H9 (cell line): Measurements from ENCODE around the gene VILL. TPM values are rescaled to one million over a fixed set of nuclear protein-coding genes. Genes with fewer than 3 reads are reported as not detected.

Source experiments
- DNase-seq: peaks from one replicate; pipeline ENCODE4 v3.0.0-alpha.2; 2017
- H2AFZ ChIP-seq: one replicate; pipeline ENCODE4 v1.6.1; 2013; ENCODE audit warnings: mild to moderate bottlenecking, low read length, control low read depth, moderate library complexity
- H2AK5ac ChIP-seq: 2 replicates; pipeline ENCODE4 v1.6.1; 2013; ENCODE audit warnings: low read length, control low read depth, mixed read lengths; ENCODE audit not compliant: insufficient read length
- H2BK120ac ChIP-seq: one replicate; pipeline ENCODE4 v1.6.1; 2013; ENCODE audit warnings: low read depth, mild to moderate bottlenecking, low read length, control low read depth, inconsistent platforms; ENCODE audit not compliant: poor library complexity, severe bottlenecking
- H2BK12ac ChIP-seq: 2 replicates; pipeline ENCODE4 v1.6.1; 2013; ENCODE audit warnings: low read length, control low read depth, mixed read lengths, low read depth; ENCODE audit not compliant: insufficient read length
- H2BK15ac ChIP-seq: 2 replicates; pipeline ENCODE4 v1.6.1; 2013; ENCODE audit warnings: low read depth, low read length, control low read depth
- H2BK20ac ChIP-seq: one replicate; pipeline ENCODE4 v1.6.1; 2013; ENCODE audit warnings: low read depth, mild to moderate bottlenecking, low read length, control low read depth, inconsistent platforms; ENCODE audit not compliant: poor library complexity, severe bottlenecking
- H2BK5ac ChIP-seq: 2 replicates; pipeline ENCODE4 v1.6.1; 2013; ENCODE audit warnings: low read length, control low read depth, mixed read lengths; ENCODE audit not compliant: insufficient read length
- H3K14ac ChIP-seq: 2 replicates; pipeline ENCODE4 v1.6.1; 2013; ENCODE audit warnings: low read length, control low read depth; ENCODE audit not compliant: insufficient read depth
- H3K18ac ChIP-seq: 2 replicates; pipeline ENCODE4 v1.6.1; 2013; ENCODE audit warnings: low read depth, mild to moderate bottlenecking, mixed read lengths, low read length, control low read depth; ENCODE audit not compliant: insufficient read length
- H3K23ac ChIP-seq: 2 replicates; pipeline ENCODE4 v1.6.1; 2013; ENCODE audit warnings: low read length, control low read depth, mixed read lengths, low read depth; ENCODE audit not compliant: insufficient read length
- H3K23me2 ChIP-seq: 2 replicates; pipeline ENCODE4 v1.6.1; 2013; ENCODE audit warnings: low read depth, mild to moderate bottlenecking, mixed read lengths, low read length, control low read depth; ENCODE audit not compliant: insufficient read length, poor library complexity, severe bottlenecking
- H3K27ac ChIP-seq: 2 replicates; pipeline ENCODE4 v1.5.1; 2013; ENCODE audit warnings: low read length, control low read depth, mixed read lengths, low read depth; ENCODE audit not compliant: insufficient read length
- H3K27me3 ChIP-seq: 2 replicates; pipeline ENCODE4 v1.6.1; 2013; ENCODE audit warnings: low read length, control low read depth, inconsistent platforms; ENCODE audit not compliant: insufficient read depth
- H3K4ac ChIP-seq: 2 replicates; pipeline ENCODE4 v1.6.1; 2013; ENCODE audit warnings: low read depth, mild to moderate bottlenecking, control low read depth, inconsistent platforms, low read length, moderate library complexity
- H3K4me1 ChIP-seq: 2 replicates; pipeline ENCODE4 v1.6.1; 2013; ENCODE audit warnings: low read length, control low read depth, inconsistent platforms; ENCODE audit not compliant: insufficient read depth
- H3K4me2 ChIP-seq: 2 replicates; pipeline ENCODE4 v1.6.1; 2013; ENCODE audit warnings: low read length, control low read depth, mixed read lengths; ENCODE audit not compliant: insufficient read length, insufficient read depth
- H3K56ac ChIP-seq: 2 replicates; pipeline ENCODE4 v1.6.1; 2013; ENCODE audit warnings: low read depth, mild to moderate bottlenecking, mixed read lengths, low read length, control low read depth; ENCODE audit not compliant: insufficient read length
- H3K79me1 ChIP-seq: 2 replicates; pipeline ENCODE4 v1.6.1; 2013; ENCODE audit warnings: low read depth, mild to moderate bottlenecking, moderate library complexity, low read length, control low read depth, inconsistent platforms; ENCODE audit not compliant: insufficient read depth, poor library complexity, severe bottlenecking
- H3K79me2 ChIP-seq: 2 replicates; pipeline ENCODE4 v1.6.1; 2013; ENCODE audit warnings: low read length, control low read depth, inconsistent platforms; ENCODE audit not compliant: insufficient read depth
- H3K9ac ChIP-seq: 2 replicates; pipeline ENCODE4 v1.6.1; 2013; ENCODE audit warnings: low read length, control low read depth, mixed read lengths; ENCODE audit not compliant: insufficient read length; ENCODE audit errors: extremely low read depth
- H3K9me3 ChIP-seq: one replicate; pipeline ENCODE4 v1.6.1; 2013; ENCODE audit warnings: low read depth, low read length, inconsistent platforms; ENCODE audit not compliant: control insufficient read depth
- H3T11ph ChIP-seq: one replicate; pipeline ENCODE4 v1.6.1; 2013; ENCODE audit warnings: mild to moderate bottlenecking, low read length, control low read depth, inconsistent platforms
- H4K20me1 ChIP-seq: one replicate; pipeline ENCODE4 v1.6.1; 2013; ENCODE audit not compliant: control insufficient read depth, insufficient read length, insufficient read depth
- H4K5ac ChIP-seq: 2 replicates; pipeline ENCODE4 v1.6.1; 2013; ENCODE audit warnings: low read depth, mild to moderate bottlenecking, mixed read lengths, low read length, control low read depth; ENCODE audit not compliant: insufficient read length
- H4K8ac ChIP-seq: replicated peaks from 2 replicates; pipeline ENCODE4 v1.6.1; 2013; ENCODE audit warnings: low read length, control low read depth, mixed read lengths, low read depth; ENCODE audit not compliant: insufficient read length
- H4K91ac ChIP-seq: 2 replicates; pipeline ENCODE4 v1.6.1; 2013; ENCODE audit warnings: low read depth, mild to moderate bottlenecking, moderate library complexity, mixed read lengths, low read length, control low read depth; ENCODE audit not compliant: insufficient read length
- H3K27ac Mint-ChIP-seq, 3 experiments: 2 replicates in 2 of 3; 3 replicates in 1 of 3; pipeline ENCODE4 v1.8.0; 2020 to 2021; ENCODE audit warnings: mixed read lengths in 3 of 3, mild to moderate bottlenecking in 1 of 3, moderate library complexity in 1 of 3
- H3K27me3 Mint-ChIP-seq: 2 replicates; pipeline ENCODE4 v1.8.0; 2021; ENCODE audit warnings: low read depth, mild to moderate bottlenecking, moderate library complexity, mixed read lengths
- H3K36me3 Mint-ChIP-seq, 3 experiments: 2 replicates in 2 of 3; 3 replicates in 1 of 3; pipeline ENCODE4 v1.8.0; 2020 to 2021; ENCODE audit warnings: low read depth in 3 of 3, mixed read lengths in 3 of 3; ENCODE audit not compliant: insufficient read depth in 1 of 3
- H3K4me1 Mint-ChIP-seq, 2 experiments: 2 replicates each; pipeline ENCODE4 v1.8.0; 2020; ENCODE audit warnings: mixed read lengths in 2 of 2
- H3K4me3 Mint-ChIP-seq, 2 experiments: 2 replicates in 1 of 2; 3 replicates in 1 of 2; pipeline ENCODE4 v1.8.0; 2020 to 2021; ENCODE audit warnings: mild to moderate bottlenecking in 2 of 2, mixed read lengths in 2 of 2, moderate library complexity in 1 of 2
- H3K9me3 Mint-ChIP-seq, 2 experiments: 2 replicates in 1 of 2; 3 replicates in 1 of 2; pipeline ENCODE4 v1.8.0; 2020; ENCODE audit warnings: mild to moderate bottlenecking in 2 of 2, mixed read lengths in 2 of 2, moderate library complexity in 1 of 2
- CTCF ChIP-seq: fragments of 200-600 bp; sonication (generic); conservative IDR thresholded peaks from 3 replicates; pipeline ENCODE4 v1.8.0; 2021; ENCODE audit warnings: antibody characterized with exemption, mild to moderate bottlenecking
- WGBS: extraction: QIAGEN DNeasy Blood & Tissue Kit; methylation state at CpG from one replicate; pipeline ENCODE4 v1.1.7; 2013; ENCODE audit warnings: missing lambda C conversion rate, low lambda C conversion rate, mixed read lengths; ENCODE audit not compliant: insufficient read length; ENCODE audit errors: extremely low coverage; 5-methylcytosine and 5-hydroxymethylcytosine counted together
- total RNA-seq: library from RNA; stranded (reverse); gene quantifications from 2 replicates; pipeline ENCODE4 v1.2.1, GENCODE V29; 2021

The VILL gene
- total RNA-seq, 1 experiment from 2014 or later, result 3.2 TPM

DNA sequence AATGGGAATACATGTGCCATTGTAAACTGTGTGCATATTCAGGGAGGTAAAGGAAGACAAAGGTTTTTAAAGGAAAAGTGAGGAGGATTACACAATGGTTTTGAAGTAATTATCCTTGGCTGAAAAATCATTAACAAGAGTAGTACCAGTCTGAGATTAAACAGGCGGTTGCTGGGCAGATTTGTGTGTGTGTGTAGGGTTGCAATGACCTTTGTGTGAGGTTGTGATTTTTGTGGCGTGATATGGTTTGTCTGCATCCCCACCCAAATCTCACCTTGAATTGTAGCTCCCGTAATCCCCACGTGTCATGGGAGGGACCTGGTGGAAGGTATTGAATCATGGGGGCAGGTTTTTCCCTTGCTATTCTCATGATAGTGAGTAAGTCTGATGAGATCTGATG lies 55.4 kb downstream of the VILL start:
- WGBS, result no CpG with 5 or more reads among the region's 4 CpGs
- no peak overlapping the region for H2BK12ac ChIP-seq
- no peak for TF ChIP-seq CTCF

More for the DNA sequence above, 55.4 kb downstream of the VILL start:
- no peak overlapping the region for H2BK15ac ChIP-seq
- H3K18ac ChIP-seq, result no peak overlapping the region
- H3K9me3 ChIP-seq, result no peaks in the 10 kb centered on the region
- no peak overlapping the region for H3K14ac ChIP-seq
- no peak overlapping the region for H3K4me3 Mint-ChIP-seq
- H3K27ac ChIP-seq, result no peak overlapping the region
- no peaks in the 10 kb centered on the region for H3K4me1 ChIP-seq
- H3K23ac ChIP-seq, result no peak overlapping the region
- H3K27me3 Mint-ChIP-seq, result peaks cover 20% of the 10 kb centered on the region
- no peak overlapping the region for H3K9ac ChIP-seq
- no peak overlapping the region for H2BK120ac ChIP-seq
- no peak overlapping the region for H4K8ac ChIP-seq
- H3K79me1 ChIP-seq, result no peaks in the 10 kb centered on the region
- no peak overlapping the region for H2BK5ac ChIP-seq
- H4K20me1 ChIP-seq, result no peaks in the 10 kb centered on the region
- no peaks in the 10 kb centered on the region for H3K4me1 Mint-ChIP-seq
- no peak overlapping the region for H3K27ac Mint-ChIP-seq
- H3K4me2 ChIP-seq, result no peak overlapping the region
- H2AFZ ChIP-seq, result no peak overlapping the region
- H3K36me3 Mint-ChIP-seq, result no peaks in the 10 kb centered on the region; a peak in 1 of 7 replicates
- DNase-seq, result no peak
- no peak overlapping the region for H2AK5ac ChIP-seq
- H3K27me3 ChIP-seq, result no peaks in the 10 kb centered on the region
- H3T11ph ChIP-seq, result no peak overlapping the region
- no peak overlapping the region for H4K91ac ChIP-seq
- no peaks in the 10 kb centered on the region for H3K23me2 ChIP-seq
- no peak overlapping the region for H4K5ac ChIP-seq
- H3K79me2 ChIP-seq, result no peaks in the 10 kb centered on the region
- H3K4ac ChIP-seq, result no peak overlapping the region
- no peak overlapping the region for H3K56ac ChIP-seq
- no peak overlapping the region for H2BK20ac ChIP-seq
- peaks cover 0 to 6% of the 10 kb centered on the region in 2 experiments; a peak in 2 of 5 replicates for H3K9me3 Mint-ChIP-seq
